GM12874 (cell line): ENCODE data around the gene SPATA22.

Experiments
- CTCF ChIP-seq: IDR thresholded peaks from 2 replicates; pipeline ENCODE4 v1.5.1; 2011; ENCODE audit warnings: low read depth, mild to moderate bottlenecking, control low read depth, low read length, moderate library complexity; ENCODE audit not compliant: insufficient read depth

The SPATA22 gene

GRCh38 chr17:3469529-3469928 is 2.1 kb downstream of the SPATA22 start:
- TF ChIP-seq CTCF: no peak

- no peak for TF ChIP-seq CTCF
Measured at GRCh38 chr17:3448059-3448665, 23.5 kb downstream of the SPATA22 start.

- TF ChIP-seq CTCF: peak; percentile 26; the same call in 1 of the 2 replicates
Measured at GRCh38 chr17:3447625-3448024, 24.0 kb downstream of the SPATA22 start.

GRCh38 chr17:3440451-3440850 is 31.2 kb downstream of the SPATA22 start:
- TF ChIP-seq CTCF: no peak

GRCh38 chr17:3438368-3438767 is 33.3 kb downstream of the SPATA22 start:
- no peak for TF ChIP-seq CTCF

GRCh38 chr17:3433741-3434140 is 37.9 kb downstream of the SPATA22 start, which contains the start of gene OR1E2:
Gene OR1E2 (minus strand): TSS chr17:3433841. CDS start chr17:3433841, 0 bp downstream.
- TF ChIP-seq CTCF: no peak

- TF ChIP-seq CTCF: no peak
Measured at GRCh38 chr17:3418222-3418621, 53.4 kb downstream of the SPATA22 start.
